ENCODE results near the gene USP34. TPM values are rescaled to one million over a fixed set of nuclear protein-coding genes. Genes with fewer than 3 reads are reported as not detected.

Gene USP34
- total and polyA plus RNA-seq, 2 of the 8 experiments (the other 6 are each of a cell fraction or from before 2014, with no cell fraction given): 56.7 to 91.7 TPM

DNA sequence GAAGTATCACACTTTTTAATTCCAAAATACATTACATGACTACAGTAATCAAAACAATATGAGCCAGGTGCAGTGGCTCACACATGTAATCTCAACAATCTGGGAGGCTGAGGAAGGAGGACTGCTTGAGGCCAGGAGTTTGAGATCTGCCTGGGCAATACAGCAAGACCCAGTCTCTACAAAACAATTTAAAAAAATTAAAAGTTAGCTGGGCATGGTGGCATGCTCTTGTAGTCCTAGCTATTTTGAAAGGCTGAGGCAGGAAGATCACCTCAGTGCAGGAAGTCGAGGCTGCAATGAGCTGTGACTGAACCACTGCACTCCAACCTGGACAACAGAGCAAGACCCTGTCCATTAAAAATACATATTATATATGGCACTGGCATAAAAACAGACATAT is 109.8 kb downstream of the USP34 start:
- no peak overlapping the region for H3K56ac ChIP-seq (replicated peaks; ENCODE audit: insufficient read length, low read depth, low read length)
- no peak overlapping the region; the same call in 1 of the 2 replicates for H4K8ac ChIP-seq (ENCODE audit: extremely low read depth, insufficient read depth, low read length)
- H2AK5ac ChIP-seq (ENCODE audit: low read depth, low read length): no peak overlapping the region
- H4K20me1 ChIP-seq (replicated peaks in 1 of 2; ENCODE audit: control insufficient read depth in 1 of 2, insufficient read depth in 2 of 2, low read length in 2 of 2): peaks cover 0 to 2% of the 10 kb centered on the region in 2 experiments
- no peak overlapping the region for H4K5ac ChIP-seq (ENCODE audit: insufficient read length, low read depth, low read length)
- no peak overlapping the region for H3K14ac ChIP-seq (ENCODE audit: insufficient read length)
- no peak overlapping the region for H3K18ac ChIP-seq (ENCODE audit: extremely low read depth, low read length)
- no peak overlapping the region for H2BK20ac ChIP-seq (ENCODE audit: low read length)
- peaks cover 4% of the 10 kb centered on the region; the same call in 1 of the 2 replicates for H3K79me1 ChIP-seq (ENCODE audit: low read depth, low read length)
- H3K9me3 ChIP-seq (ENCODE audit: insufficient read depth in 2 of 2, low read depth in 1 of 2, low read length in 1 of 2): no peaks in the 10 kb centered on the region
- no peak overlapping the region for H4K91ac ChIP-seq (replicated peaks; ENCODE audit: insufficient read length, low read length)
- ChIA-PET CTCF (ENCODE audit: partially characterized antibody) (no interaction called here), POLR2A (ENCODE audit: partially characterized antibody) (no interaction called here)
- no peak overlapping the region for H2BK15ac ChIP-seq (ENCODE audit: low read length)
- no peak overlapping the region for H3K4me2 ChIP-seq (ENCODE audit: insufficient read depth in 1 of 2, low read depth in 2 of 2, low read length in 2 of 2)
- H3K79me2 ChIP-seq (ENCODE audit: control insufficient read depth in 1 of 2, insufficient read depth in 2 of 2, low read length in 2 of 2): peaks cover 0 to 69% of the 10 kb centered on the region in 2 experiments; a peak in 2 of 4 replicates
- FAIRE-seq: no peak
- H3K4me1 ChIP-seq (replicated peaks in 1 of 4; ENCODE audit: control insufficient read depth in 3 of 4, insufficient read depth in 4 of 4, low read length in 3 of 4): 0 out of 7 replicates have a peak, but pooled peaks cover 0 to 2% (median 0%) of the 10 kb centered on the region in 4 experiments
- WGBS, 2 experiments (ENCODE audit: extremely low coverage in 1 of 2, insufficient coverage in 1 of 2, insufficient read length in 1 of 2, insufficient replicate concordance in 2 of 2, low coverage in 1 of 2, low lambda C conversion rate in 2 of 2, missing lambda C conversion rate in 1 of 2): 88% methylated on average over 1 of the region's 1 CpG; no CpG with 5 or more reads in 1 of the 2 experiments
- no peak overlapping the region for H3K4me3 ChIP-seq (ENCODE audit: extremely low read depth in 1 of 4, insufficient read depth in 2 of 4, low read depth in 3 of 4, low read length in 4 of 4)
- no peak overlapping the region for H3K27ac ChIP-seq (ENCODE audit: low read depth, low read length)
- no peak overlapping the region for H2BK5ac ChIP-seq (ENCODE audit: low read depth, low read length)
- TF ChIP-seq KDM1A (IDR thresholded peaks at IDR 0.05; ENCODE audit: borderline replicate concordance, low read length): no peak
- TF ChIP-seq CHD2 (IDR thresholded peaks at IDR 0.05; ENCODE audit: low read length): no peak
- no peak for TF ChIP-seq CBX8 (IDR thresholded peaks at IDR 0.05; ENCODE audit: borderline replicate concordance, low read depth, low read length)
- no peak for TF ChIP-seq TCF12 (IDR thresholded peaks at IDR 0.05; ENCODE audit: low read depth, low read length)
- TF ChIP-seq MAFK (IDR thresholded peaks at IDR 0.05; ENCODE audit: low read depth, low read length): no peak
- TF ChIP-seq SIN3A (conservative IDR thresholded peaks at IDR 0.05 in 1 of 2, IDR thresholded peaks at IDR 0.05 in 1 of 2; ENCODE audit: low read depth in 1 of 2, low read length in 2 of 2): no peak
- no peak for TF ChIP-seq ATF3 (IDR thresholded peaks at IDR 0.05; ENCODE audit: insufficient read depth, low read depth, low read length)
- TF ChIP-seq MAX (IDR thresholded peaks at IDR 0.05): no peak
- H3K36me3 ChIP-seq (ENCODE audit: control insufficient read depth in 2 of 4, insufficient read depth in 4 of 4, low read length in 3 of 4): peaks cover 0 to 10% (median 3%) of the 10 kb centered on the region in 4 experiments; a peak in 3 of 8 replicates
- no peak for DNase-seq (ENCODE audit: low read depth in 1 of 2, low spot score in 2 of 2)
- H3K4ac ChIP-seq (replicated peaks; ENCODE audit: insufficient read length, low read depth, low read length): no peak overlapping the region
- no peak overlapping the region for H3K23ac ChIP-seq (ENCODE audit: insufficient read length)
- H3K9ac ChIP-seq (replicated peaks in 1 of 4; ENCODE audit: extremely low read depth in 1 of 4, low read depth in 3 of 4, low read length in 3 of 4): no peak overlapping the region
- H2BK120ac ChIP-seq (replicated peaks; ENCODE audit: low read depth, low read length): no peak overlapping the region
- H2BK12ac ChIP-seq (ENCODE audit: low read depth, low read length): no peak overlapping the region
- no peaks in the 10 kb centered on the region for H3K27me3 ChIP-seq (replicated peaks in 1 of 4; ENCODE audit: control insufficient read depth in 3 of 4, extremely low read depth in 1 of 4, insufficient read depth in 3 of 4, low read length in 3 of 4)
- no peak overlapping the region for H2AFZ ChIP-seq (ENCODE audit: low read length)
- H3K23me2 ChIP-seq (ENCODE audit: low read depth, low read length): no peaks in the 10 kb centered on the region

Data from H1 (cell line).